GM21515 (cell line): ENCODE data around the gene IL17B.

Experiments used
- ATAC-seq: cut with Tn5 transposase; IDR thresholded peaks from one replicate; pipeline ENCODE4 v1.9.1; 2021; ENCODE audit not compliant: unreplicated experiment

The IL17B gene

DNA sequence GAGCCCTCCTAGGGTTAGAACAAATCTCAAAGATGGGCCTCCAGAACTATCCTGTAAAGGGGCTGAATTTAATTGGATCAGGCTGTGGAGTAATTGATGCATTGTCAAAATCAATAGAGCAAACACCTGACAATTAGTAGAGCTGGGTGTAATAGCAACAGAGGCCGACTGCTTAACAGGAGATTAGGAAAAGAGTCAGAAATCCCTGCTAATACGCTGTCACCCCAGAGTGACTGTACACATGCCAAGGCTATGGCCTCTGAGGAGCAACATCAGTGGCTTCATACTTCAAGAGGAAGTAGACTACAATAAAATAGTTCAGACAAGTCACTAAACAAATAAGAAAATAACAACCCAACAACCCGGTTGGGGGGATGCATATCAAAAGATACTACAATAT is 52.5 kb downstream of the IL17B start:
- no peak for ATAC-seq

- ATAC-seq: no peak
Observed at GRCh38 chr5:149325894-149326293, 53.2 kb downstream of the IL17B start.

GRCh38 chr5:149325166-149325735 is 53.8 kb downstream of the IL17B start:
- no peak for ATAC-seq

DNA sequence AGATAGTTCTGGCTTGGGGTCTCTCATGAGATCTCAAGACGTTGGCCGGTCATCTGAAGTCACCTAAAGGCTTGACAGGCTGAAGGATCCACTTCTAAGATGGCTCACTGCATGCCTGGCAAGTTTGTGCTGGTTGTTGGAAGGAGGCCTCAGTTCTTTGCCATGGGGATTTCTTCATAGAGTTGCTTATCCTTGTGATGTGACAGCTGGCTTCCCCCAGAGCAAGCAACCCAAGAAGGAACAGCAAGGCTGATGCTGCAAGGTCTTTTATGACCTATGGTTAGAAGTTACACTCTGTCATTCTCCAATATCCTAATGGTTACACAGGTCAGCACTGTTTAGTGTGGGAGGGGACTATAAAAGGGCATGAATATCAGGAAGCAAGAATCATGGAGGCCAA is 54.5 kb downstream of the IL17B start:
- ATAC-seq: no peak
